Effector CD4-positive, alpha-beta T cell (primary cell): ENCODE measurements around the gene PRMT3.
"Not testable (repeated sequence)": the region's sequence is repeated elsewhere in the genome, so short reads cannot be mapped to it uniquely, and the experiment has no call there.

ENCODE experiments used
- DNase-seq: peaks from one replicate; pipeline ENCODE4 v3.0.0-alpha.2; 2020

The PRMT3 gene

GRCh38 chr11:20518323-20518834 is 130.9 kb downstream of the PRMT3 start:
- DNase-seq = no peak

GRCh38 chr11:20522536-20522935 is 135.0 kb downstream of the PRMT3 start:
- no peak for DNase-seq

GRCh38 chr11:20529757-20530156 is 142.2 kb downstream of the PRMT3 start:
- no peak for DNase-seq

- no peak for DNase-seq
These were observed 143.6 kb downstream of the PRMT3 start for GRCh38 chr11:20530942-20531703.

GRCh38 chr11:20535271-20535881 is 147.9 kb downstream of the PRMT3 start:
- no peak for DNase-seq

- no peak for DNase-seq
These were observed 148.8 kb downstream of the PRMT3 start for GRCh38 chr11:20536365-20536764.

- DNase-seq = no peak
These were observed 149.3 kb downstream of the PRMT3 start for GRCh38 chr11:20536784-20537183.

- DNase-seq = no peak
These were observed 154.0 kb downstream of the PRMT3 start for GRCh38 chr11:20541503-20541902.

- no peak for DNase-seq
These were observed 157.2 kb downstream of the PRMT3 start for GRCh38 chr11:20544603-20545237.

GRCh38 chr11:20547411-20547810 is 159.9 kb downstream of the PRMT3 start:
- DNase-seq = no peak

- no peak for DNase-seq
These were observed 163.6 kb downstream of the PRMT3 start for GRCh38 chr11:20551096-20551495.

- no peak for DNase-seq
These were observed 168.3 kb downstream of the PRMT3 start for GRCh38 chr11:20555783-20556182.

- not testable (repeated sequence) for DNase-seq
These were observed 168.9 kb downstream of the PRMT3 start for GRCh38 chr11:20556396-20556795.

GRCh38 chr11:20558741-20559140 is 171.2 kb downstream of the PRMT3 start:
- DNase-seq = no peak
